Measurements from ENCODE around the gene LRPAP1.
"Not testable (repeated sequence)": the region's sequence is repeated elsewhere in the genome, so short reads cannot be mapped to it uniquely, and the experiment has no call there.

LRPAP1 gene

GRCh38 chr4:3566701-3567100 lies 34.5 kb upstream of the LRPAP1 start:
- not testable (repeated sequence) for H3K27me3 Mint-ChIP-seq, H3K4me3 Mint-ChIP-seq, H3K36me3 Mint-ChIP-seq, H3K27ac Mint-ChIP-seq, H3K9me3 Mint-ChIP-seq, H3K4me1 Mint-ChIP-seq

GRCh38 chr4:3566301-3566700 lies 34.1 kb upstream of the LRPAP1 start:
- not testable (repeated sequence) for H3K27ac Mint-ChIP-seq, H3K4me3 Mint-ChIP-seq, H3K9me3 Mint-ChIP-seq, H3K27me3 Mint-ChIP-seq, H3K4me1 Mint-ChIP-seq, H3K36me3 Mint-ChIP-seq

- H3K36me3 Mint-ChIP-seq, H3K27me3 Mint-ChIP-seq, H3K27ac Mint-ChIP-seq: not testable (repeated sequence)
Measured at GRCh38 chr4:3564948-3565347, 32.7 kb upstream of the LRPAP1 start.

GRCh38 chr4:3563403-3563802 lies 31.2 kb upstream of the LRPAP1 start:
- H3K27me3 Mint-ChIP-seq: no peaks in the 10 kb centered on the region
- H3K27ac Mint-ChIP-seq: no peak overlapping the region
- H3K9me3 Mint-ChIP-seq: no peaks in the 10 kb centered on the region
- no peaks in the 10 kb centered on the region for H3K4me1 Mint-ChIP-seq
- H3K36me3 Mint-ChIP-seq: no peaks in the 10 kb centered on the region
- H3K4me3 Mint-ChIP-seq: no peak overlapping the region

More at GRCh38 chr4:3564948-3565347, 32.7 kb upstream of the LRPAP1 start:
- not testable (repeated sequence) for H3K9me3 Mint-ChIP-seq, H3K4me3 Mint-ChIP-seq, H3K4me1 Mint-ChIP-seq

- H3K4me1 Mint-ChIP-seq, H3K27ac Mint-ChIP-seq, H3K36me3 Mint-ChIP-seq, H3K9me3 Mint-ChIP-seq, H3K4me3 Mint-ChIP-seq, H3K27me3 Mint-ChIP-seq: not testable (repeated sequence)
Measured at GRCh38 chr4:3562127-3562526, 29.9 kb upstream of the LRPAP1 start.

GRCh38 chr4:3560465-3560864 lies 28.2 kb upstream of the LRPAP1 start:
- H3K27me3 Mint-ChIP-seq, H3K27ac Mint-ChIP-seq, H3K9me3 Mint-ChIP-seq, H3K36me3 Mint-ChIP-seq, H3K4me1 Mint-ChIP-seq, H3K4me3 Mint-ChIP-seq: not testable (repeated sequence)

- not testable (repeated sequence) for H3K4me1 Mint-ChIP-seq, H3K36me3 Mint-ChIP-seq, H3K4me3 Mint-ChIP-seq
Measured at GRCh38 chr4:3559381-3560290, 27.4 kb upstream of the LRPAP1 start.

GRCh38 chr4:3558514-3558836 lies 26.3 kb upstream of the LRPAP1 start:
- H3K36me3 Mint-ChIP-seq, H3K4me3 Mint-ChIP-seq, H3K9me3 Mint-ChIP-seq, H3K27me3 Mint-ChIP-seq, H3K27ac Mint-ChIP-seq, H3K4me1 Mint-ChIP-seq: not testable (repeated sequence)

More at GRCh38 chr4:3559381-3560290, 27.4 kb upstream of the LRPAP1 start:
- not testable (repeated sequence) for H3K27me3 Mint-ChIP-seq, H3K27ac Mint-ChIP-seq, H3K9me3 Mint-ChIP-seq

- not testable (repeated sequence) for H3K36me3 Mint-ChIP-seq, H3K9me3 Mint-ChIP-seq, H3K27ac Mint-ChIP-seq, H3K4me1 Mint-ChIP-seq, H3K27me3 Mint-ChIP-seq, H3K4me3 Mint-ChIP-seq
Measured at GRCh38 chr4:3557676-3558513, 25.7 kb upstream of the LRPAP1 start.

GRCh38 chr4:3557088-3557492 lies 24.9 kb upstream of the LRPAP1 start:
- not testable (repeated sequence) for H3K27ac Mint-ChIP-seq, H3K9me3 Mint-ChIP-seq, H3K4me1 Mint-ChIP-seq, H3K36me3 Mint-ChIP-seq, H3K4me3 Mint-ChIP-seq, H3K27me3 Mint-ChIP-seq

GRCh38 chr4:3556244-3556867 lies 24.1 kb upstream of the LRPAP1 start:
- not testable (repeated sequence) for H3K9me3 Mint-ChIP-seq, H3K36me3 Mint-ChIP-seq, H3K27ac Mint-ChIP-seq, H3K4me1 Mint-ChIP-seq, H3K4me3 Mint-ChIP-seq, H3K27me3 Mint-ChIP-seq

- not testable (repeated sequence) for H3K27me3 Mint-ChIP-seq, H3K27ac Mint-ChIP-seq
Measured at GRCh38 chr4:3555459-3556070, 23.3 kb upstream of the LRPAP1 start.

GRCh38 chr4:3551366-3551765 lies 19.1 kb upstream of the LRPAP1 start:
- H3K36me3 Mint-ChIP-seq, H3K9me3 Mint-ChIP-seq, H3K4me1 Mint-ChIP-seq, H3K27ac Mint-ChIP-seq, H3K4me3 Mint-ChIP-seq, H3K27me3 Mint-ChIP-seq: not testable (repeated sequence)

More at GRCh38 chr4:3555459-3556070, 23.3 kb upstream of the LRPAP1 start:
- H3K4me1 Mint-ChIP-seq, H3K4me3 Mint-ChIP-seq, H3K9me3 Mint-ChIP-seq, H3K36me3 Mint-ChIP-seq: not testable (repeated sequence)

- H3K27me3 Mint-ChIP-seq, H3K27ac Mint-ChIP-seq, H3K36me3 Mint-ChIP-seq, H3K4me1 Mint-ChIP-seq, H3K4me3 Mint-ChIP-seq, H3K9me3 Mint-ChIP-seq: not testable (repeated sequence)
Measured at GRCh38 chr4:3550792-3551325, 18.6 kb upstream of the LRPAP1 start.

- not testable (repeated sequence) for H3K4me3 Mint-ChIP-seq, H3K9me3 Mint-ChIP-seq, H3K27ac Mint-ChIP-seq, H3K36me3 Mint-ChIP-seq, H3K27me3 Mint-ChIP-seq, H3K4me1 Mint-ChIP-seq
Measured at GRCh38 chr4:3550041-3550440, 17.8 kb upstream of the LRPAP1 start.

- H3K4me1 Mint-ChIP-seq, H3K36me3 Mint-ChIP-seq, H3K27me3 Mint-ChIP-seq, H3K4me3 Mint-ChIP-seq, H3K9me3 Mint-ChIP-seq, H3K27ac Mint-ChIP-seq: not testable (repeated sequence)
Measured at GRCh38 chr4:3549694-3550001, 17.4 kb upstream of the LRPAP1 start.
